ENCODE data around the gene LYZ. TPM values are rescaled to one million over a fixed set of nuclear protein-coding genes. Genes with fewer than 3 reads are reported as not detected.

LYZ gene
- total and polyA plus RNA-seq, 7 donors = 3.6 to 26.7 (median 6.1) TPM

DNA sequence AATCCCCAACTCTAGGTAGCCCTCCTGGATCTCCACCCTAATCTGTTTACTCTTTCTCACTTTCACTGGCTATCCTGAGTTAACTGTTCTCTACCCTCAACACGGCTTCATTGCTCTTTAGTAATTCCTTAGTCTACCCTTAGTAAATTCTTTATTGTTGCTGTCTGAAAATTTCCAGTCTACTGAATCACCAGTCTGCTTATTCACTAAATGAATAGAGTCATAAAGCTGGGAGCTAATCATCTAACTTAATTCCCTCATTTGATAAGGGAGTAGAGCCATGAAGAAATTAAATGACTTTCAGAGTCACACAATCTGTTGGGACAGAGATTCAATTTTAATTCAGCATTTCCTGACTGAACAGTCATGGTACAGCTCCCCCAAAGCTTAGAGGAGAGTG, 47.9 kb downstream of the LYZ start:
- Histone ChIP-seq H3K27me3 (ENCODE audit: insufficient read depth in 3 of 3, low read length in 2 of 3) (no peaks in the 10 kb centered on the region), H3K4me1 (no peaks in the 10 kb centered on the region), H3K27ac (no peak overlapping the region), H3K9me3 (no peaks in the 10 kb centered on the region), H3K36me3 (ENCODE audit: insufficient read depth in 1 of 2, low read depth in 1 of 2) (peaks cover 0 to 3% of the 10 kb centered on the region in 2 donors), H3K4me3 (no peak overlapping the region)
- intact Hi-C loops (cut with DNase I) = no loop called here
- ATAC-seq (no peak), DNase-seq (no peak)
- TF ChIP-seq CTCF (IDR thresholded peaks at IDR 0.05) = no peak
- 94 to 97% (median 97%) methylated on average over 1 of the region's 1 CpG for WGBS, 3 donors

DNA sequence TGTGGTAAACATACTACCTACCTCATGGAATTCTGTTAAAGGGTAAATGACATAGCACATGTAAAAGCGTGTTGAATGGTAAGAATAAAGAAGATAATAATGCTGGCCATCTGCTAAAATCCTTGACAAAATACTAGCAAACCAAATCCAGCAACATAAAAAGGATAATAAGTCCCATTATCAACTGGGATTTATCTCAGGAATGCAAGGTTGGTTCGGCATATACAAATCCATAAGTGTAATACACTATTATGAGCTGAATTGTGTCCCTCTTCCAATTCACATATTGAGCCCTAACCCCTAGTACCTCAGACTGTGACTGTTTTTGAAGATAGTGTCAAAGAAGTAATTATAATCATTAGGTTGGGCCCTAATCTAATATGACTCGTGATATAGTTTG, 48.8 kb downstream of the LYZ start:
- no peak for TF ChIP-seq CTCF (IDR thresholded peaks at IDR 0.05)
- H3K4me3 ChIP-seq = no peak overlapping the region
- no peaks in the 10 kb centered on the region for H3K9me3 ChIP-seq
- no peak for DNase-seq
- peaks cover under 1% of the 10 kb centered on the region for H3K4me1 ChIP-seq
- WGBS, 3 donors = 99% methylated on average over 3 of the region's 3 CpGs
- no peaks in the 10 kb centered on the region for H3K36me3 ChIP-seq (ENCODE audit: insufficient read depth in 1 of 2, low read depth in 1 of 2)
- ATAC-seq = no peak
- no peak overlapping the region for H3K27ac ChIP-seq
- H3K27me3 ChIP-seq (ENCODE audit: insufficient read depth in 3 of 3, low read length in 2 of 3) = no peaks in the 10 kb centered on the region
- intact Hi-C loops (cut with DNase I) = no loop called here

DNA sequence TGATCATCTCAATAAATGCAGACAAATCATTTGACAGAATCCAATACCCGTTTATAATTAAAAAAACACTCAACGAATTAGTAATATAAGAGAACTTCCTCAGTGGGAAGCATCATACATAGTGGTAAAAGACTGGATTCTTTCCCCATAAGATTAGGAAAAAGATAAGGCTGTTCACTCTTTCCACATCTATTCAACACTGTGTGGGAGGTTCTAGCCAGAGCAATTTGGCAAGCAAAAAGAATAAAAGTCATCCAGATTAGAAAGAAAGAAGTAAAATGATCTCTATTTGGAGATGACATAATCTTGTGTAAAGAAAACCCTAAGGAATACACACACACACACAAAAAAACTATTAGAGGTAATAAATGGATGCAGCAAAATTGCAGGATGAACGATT, 49.8 kb downstream of the LYZ start:
- 87 to 93% (median 88%) methylated on average over 3 of the region's 3 CpGs for WGBS, 3 donors
- H3K4me1 ChIP-seq = peaks cover 5% of the 10 kb centered on the region
- no peaks in the 10 kb centered on the region for H3K36me3 ChIP-seq (ENCODE audit: insufficient read depth in 1 of 2, low read depth in 1 of 2)
- intact Hi-C loops (cut with DNase I) = no loop called here
- no peak overlapping the region for H3K4me3 ChIP-seq
- no peak for TF ChIP-seq CTCF (IDR thresholded peaks at IDR 0.05)
- H3K27ac ChIP-seq = no peak overlapping the region
- ATAC-seq (no peak), DNase-seq (no peak)
- H3K9me3 ChIP-seq = no peaks in the 10 kb centered on the region
- H3K27me3 ChIP-seq (ENCODE audit: insufficient read depth in 3 of 3, low read length in 2 of 3) = no peaks in the 10 kb centered on the region

DNA sequence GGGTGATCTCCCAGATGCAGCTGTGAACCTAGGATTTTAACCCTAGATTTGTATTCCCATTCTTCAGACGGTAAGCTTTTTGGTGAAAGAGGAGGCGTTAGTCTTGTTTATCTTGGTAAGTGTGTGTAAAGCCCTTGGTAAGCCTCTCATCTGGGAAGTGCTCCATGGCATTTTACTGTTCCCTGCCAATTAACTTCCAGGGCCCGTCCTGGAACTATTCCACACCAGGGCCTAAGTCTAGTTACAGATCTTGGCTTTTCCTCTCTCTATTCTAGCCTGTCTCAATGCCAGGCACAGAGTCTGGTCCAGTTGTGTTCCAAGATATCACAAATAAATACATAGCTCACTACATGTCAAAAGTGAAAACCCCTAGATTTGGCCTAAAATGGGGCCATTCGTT, 53.8 kb downstream of the LYZ start:
- no peaks in the 10 kb centered on the region for H3K27me3 ChIP-seq (ENCODE audit: insufficient read depth in 3 of 3, low read length in 2 of 3)
- DNase-seq = no peak
- H3K4me3 ChIP-seq = no peak overlapping the region
- no peaks in the 10 kb centered on the region for H3K36me3 ChIP-seq (ENCODE audit: insufficient read depth in 1 of 2, low read depth in 1 of 2)
- intact Hi-C loops (cut with DNase I) = no loop called here
- no peak for TF ChIP-seq CTCF (IDR thresholded peaks at IDR 0.05)
- 37 to 55% (median 39%) methylated on average over 4 of the region's 4 CpGs for WGBS, 3 donors
- H3K27ac ChIP-seq = no peak overlapping the region
- peaks cover 5% of the 10 kb centered on the region for H3K4me1 ChIP-seq
- peak; percentile 31 to 70 (median 46) for ATAC-seq
- H3K9me3 ChIP-seq = no peaks in the 10 kb centered on the region

Other genes with a start within 250 kb of the LYZ start
- 10 to 100 TPM; 20.5 to 36.6 (median 24.9) TPM for gene CPSF6, start 108.8 kb upstream of the LYZ start, total RNA-seq
- gene CPSF6, start 108.8 kb upstream of the LYZ start, polyA plus RNA-seq = 10 to 100 TPM; 13.0 to 31.6 (median 16.4) TPM
- gene YEATS4, start 11.4 kb downstream of the LYZ start, total RNA-seq = 10 to 100 TPM in 2 of 4 donors, 1 to 10 TPM in 2; 6.2 to 12.4 (median 9.5) TPM
- 10 to 100 TPM; 12.4 to 17.7 (median 13.2) TPM for gene YEATS4, start 11.4 kb downstream of the LYZ start, polyA plus RNA-seq
- 10 to 100 TPM; 12.8 to 18.9 (median 15.0) TPM for gene FRS2, start 122.0 kb downstream of the LYZ start, total RNA-seq
- gene FRS2, start 122.0 kb downstream of the LYZ start, polyA plus RNA-seq = 10 to 100 TPM in 1 of 3 donors, 1 to 10 TPM in 2; 3.6 to 16.8 (median 4.0) TPM
- 100 to 1,000 TPM in 3 of 4 donors, 10 to 100 TPM in 1; 96.9 to 190 (median 149) TPM for gene CCT2, start 237.1 kb downstream of the LYZ start, total RNA-seq
- gene CCT2, start 237.1 kb downstream of the LYZ start, polyA plus RNA-seq = 100 to 1,000 TPM; 129 to 353 (median 199) TPM

All from psoas muscle (tissue), 8 donors.